ENCODE measurements around the gene C10orf105. TPM values are rescaled to one million over a fixed set of nuclear protein-coding genes. Genes with fewer than 3 reads are reported as not detected.

Gene C10orf105
- polyA plus RNA-seq, 1 of the 3 experiments (the other 2 are of a cell fraction): not detected

DNA sequence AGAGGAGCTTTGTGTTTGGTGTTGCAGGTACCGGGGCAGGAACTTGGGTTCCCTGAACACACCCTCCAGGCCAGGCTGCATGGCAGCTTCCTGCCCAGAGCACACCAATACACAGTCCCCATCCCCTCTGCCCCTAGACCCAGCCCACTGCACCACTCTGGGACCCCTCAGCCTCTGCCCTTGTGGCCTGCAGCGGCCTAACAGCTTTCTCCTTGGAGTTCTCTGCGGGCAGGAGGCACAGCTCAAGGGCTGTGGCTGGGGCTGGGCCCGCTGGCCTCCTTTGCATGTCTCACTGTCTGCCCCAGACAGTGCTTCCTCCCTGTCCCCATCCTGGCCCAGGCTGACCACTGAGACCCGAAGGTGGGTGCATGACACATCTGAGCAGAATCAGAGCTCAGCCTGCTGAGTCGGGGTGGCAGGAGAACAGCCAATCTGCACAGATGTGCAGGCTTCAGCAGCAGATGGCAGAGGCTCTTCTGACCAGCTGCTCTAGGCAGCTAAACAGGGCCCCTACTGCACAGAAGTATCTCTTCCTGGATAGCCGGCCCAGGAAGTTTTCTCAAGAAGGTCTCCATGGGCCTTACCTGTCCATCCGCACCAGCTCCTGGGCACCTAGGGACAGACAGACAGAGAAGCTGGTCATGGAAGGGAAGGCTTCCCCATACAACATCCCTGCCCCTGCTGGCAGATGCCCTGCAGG is 33.0 kb upstream of the C10orf105 start:
- Histone ChIP-seq H3K79me2 (ENCODE audit: insufficient read depth) (no peaks in the 10 kb centered on the region), H4K20me1 (ENCODE audit: insufficient read depth) (no peaks in the 10 kb centered on the region), H3K36me3 (replicated peaks in 1 of 2; ENCODE audit: control insufficient read depth in 1 of 2, insufficient read depth in 2 of 2, low read length in 1 of 2) (no peaks in the 10 kb centered on the region), H3K4me3 (ENCODE audit: low read depth in 2 of 2, low read length in 1 of 2) (no peak overlapping the region), H3K27ac (ENCODE audit: low read depth in 2 of 2, low read length in 1 of 2) (no peak overlapping the region; a peak in 1 of 4 replicates), H3K9me2 (no peaks in the 10 kb centered on the region), H3K4me1 (ENCODE audit: control insufficient read depth in 1 of 2, insufficient read depth in 2 of 2, low read depth in 1 of 2, low read length in 1 of 2) (peaks cover 0 to 24% of the 10 kb centered on the region in 2 experiments; a peak in 1 of 4 replicates), H3F3A (replicated peaks; ENCODE audit: insufficient read depth) (no peaks in the 10 kb centered on the region), H2AFZ (ENCODE audit: low read depth) (no peak overlapping the region), H3K9me3 (no peaks in the 10 kb centered on the region), H3K9ac (no peak overlapping the region), H3K27me3 (ENCODE audit: insufficient read depth) (no peaks in the 10 kb centered on the region), H3K4me2 (no peak overlapping the region)
- POLR2A ChIA-PET: interaction anchor here (1.5 kb wide), 1 partner anchor 129 kb away, joined by 4 read pairs; no protein-coding TSS in a partner anchor
- TF ChIP-seq, protein P1, sequence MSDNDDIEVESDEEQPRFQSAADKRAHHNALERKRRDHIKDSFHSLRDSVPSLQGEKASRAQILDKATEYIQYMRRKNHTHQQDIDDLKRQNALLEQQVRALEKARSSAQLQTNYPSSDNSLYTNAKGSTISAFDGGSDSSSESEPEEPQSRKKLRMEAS (IDR thresholded peaks at IDR 0.05; ENCODE audit: low read depth): no peak
- TF ChIP-seq, protein P2, sequence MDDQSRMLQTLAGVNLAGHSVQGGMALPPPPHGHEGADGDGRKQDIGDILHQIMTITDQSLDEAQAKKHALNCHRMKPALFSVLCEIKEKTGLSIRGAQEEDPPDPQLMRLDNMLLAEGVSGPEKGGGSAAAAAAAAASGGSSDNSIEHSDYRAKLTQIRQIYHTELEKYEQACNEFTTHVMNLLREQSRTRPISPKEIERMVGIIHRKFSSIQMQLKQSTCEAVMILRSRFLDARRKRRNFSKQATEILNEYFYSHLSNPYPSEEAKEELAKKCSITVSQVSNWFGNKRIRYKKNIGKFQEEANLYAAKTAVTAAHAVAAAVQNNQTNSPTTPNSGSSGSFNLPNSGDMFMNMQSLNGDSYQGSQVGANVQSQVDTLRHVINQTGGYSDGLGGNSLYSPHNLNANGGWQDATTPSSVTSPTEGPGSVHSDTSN (IDR thresholded peaks at IDR 0.05): no peak
- TF ChIP-seq CHD2 (IDR thresholded peaks at IDR 0.05; ENCODE audit: low read length, partially characterized antibody): no peak
- TF ChIP-seq, protein P3, sequence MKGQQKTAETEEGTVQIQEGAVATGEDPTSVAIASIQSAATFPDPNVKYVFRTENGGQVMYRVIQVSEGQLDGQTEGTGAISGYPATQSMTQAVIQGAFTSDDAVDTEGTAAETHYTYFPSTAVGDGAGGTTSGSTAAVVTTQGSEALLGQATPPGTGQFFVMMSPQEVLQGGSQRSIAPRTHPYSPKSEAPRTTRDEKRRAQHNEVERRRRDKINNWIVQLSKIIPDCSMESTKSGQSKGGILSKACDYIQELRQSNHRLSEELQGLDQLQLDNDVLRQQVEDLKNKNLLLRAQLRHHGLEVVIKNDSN (IDR thresholded peaks at IDR 0.05; ENCODE audit: borderline replicate concordance, low read depth): no peak
- TF ChIP-seq TEAD4 (IDR thresholded peaks at IDR 0.05; ENCODE audit: borderline replicate concordance, insufficient read depth): no peak
- no peak for TF ChIP-seq FOSL2 (IDR thresholded peaks at IDR 0.05; ENCODE audit: borderline replicate concordance, low read depth)
- TF ChIP-seq NRF1 (IDR thresholded peaks at IDR 0.05; ENCODE audit: low read depth, low read length): no peak
- no peak for TF ChIP-seq RCOR1 (IDR thresholded peaks at IDR 0.05; ENCODE audit: low read length)
- no peak for TF ChIP-seq FOXM1 (IDR thresholded peaks at IDR 0.05; ENCODE audit: low read depth)
- no peak for TF ChIP-seq SMC3 (IDR thresholded peaks at IDR 0.05; ENCODE audit: low read depth, low read length)
- TF ChIP-seq TAF1 (IDR thresholded peaks at IDR 0.05; ENCODE audit: borderline replicate concordance, low read depth, low read length): no peak
- no peak for TF ChIP-seq ELF1 (IDR thresholded peaks at IDR 0.05)
- no peak for TF ChIP-seq RXRA (IDR thresholded peaks at IDR 0.05; ENCODE audit: borderline replicate concordance, low read depth)
- no peak for TF ChIP-seq MEF2A (IDR thresholded peaks at IDR 0.05; ENCODE audit: borderline replicate concordance, low read depth)
- TF ChIP-seq YY1 (IDR thresholded peaks at IDR 0.05; ENCODE audit: low read depth): no peak
- 81% methylated on average over 5 of the region's 8 CpGs for WGBS (ENCODE audit: low lambda C conversion rate)
- no peak for DNase-seq
- CTCF ChIA-PET: interaction anchor here (0.8 to 2.1 kb wide), 7 partner anchors 10 to 144 kb away, joined by 3 to 10 read pairs (median 4); partner anchors contain the start of gene VSIR
